GM12878 (cell line): ENCODE data around the gene UBE2I.

ENCODE experiments used
- CREB1 ChIP-seq: IDR thresholded peaks from 2 replicates; pipeline ENCODE4 v1.6.1; 2012; ENCODE audit warnings: low read depth, mild to moderate bottlenecking, inconsistent platforms
- PAX8 ChIP-seq: fragments of 450-650 bp; IDR thresholded peaks from 2 replicates; pipeline ENCODE4 v1.6.1; 2017; ENCODE audit warnings: mild to moderate bottlenecking, moderate library complexity
- RFX5 ChIP-seq: IDR thresholded peaks from 2 replicates; pipeline ENCODE4 v1.6.1; 2011; ENCODE audit warnings: low read depth, low read length, improper control_type of control experiment
- TF ChIP-seq, protein P1 (sequence below): fragments of 450-650 bp; IDR thresholded peaks from 2 replicates; pipeline ENCODE4 v1.6.1; 2016; ENCODE audit warnings: mild to moderate bottlenecking

DNA sequence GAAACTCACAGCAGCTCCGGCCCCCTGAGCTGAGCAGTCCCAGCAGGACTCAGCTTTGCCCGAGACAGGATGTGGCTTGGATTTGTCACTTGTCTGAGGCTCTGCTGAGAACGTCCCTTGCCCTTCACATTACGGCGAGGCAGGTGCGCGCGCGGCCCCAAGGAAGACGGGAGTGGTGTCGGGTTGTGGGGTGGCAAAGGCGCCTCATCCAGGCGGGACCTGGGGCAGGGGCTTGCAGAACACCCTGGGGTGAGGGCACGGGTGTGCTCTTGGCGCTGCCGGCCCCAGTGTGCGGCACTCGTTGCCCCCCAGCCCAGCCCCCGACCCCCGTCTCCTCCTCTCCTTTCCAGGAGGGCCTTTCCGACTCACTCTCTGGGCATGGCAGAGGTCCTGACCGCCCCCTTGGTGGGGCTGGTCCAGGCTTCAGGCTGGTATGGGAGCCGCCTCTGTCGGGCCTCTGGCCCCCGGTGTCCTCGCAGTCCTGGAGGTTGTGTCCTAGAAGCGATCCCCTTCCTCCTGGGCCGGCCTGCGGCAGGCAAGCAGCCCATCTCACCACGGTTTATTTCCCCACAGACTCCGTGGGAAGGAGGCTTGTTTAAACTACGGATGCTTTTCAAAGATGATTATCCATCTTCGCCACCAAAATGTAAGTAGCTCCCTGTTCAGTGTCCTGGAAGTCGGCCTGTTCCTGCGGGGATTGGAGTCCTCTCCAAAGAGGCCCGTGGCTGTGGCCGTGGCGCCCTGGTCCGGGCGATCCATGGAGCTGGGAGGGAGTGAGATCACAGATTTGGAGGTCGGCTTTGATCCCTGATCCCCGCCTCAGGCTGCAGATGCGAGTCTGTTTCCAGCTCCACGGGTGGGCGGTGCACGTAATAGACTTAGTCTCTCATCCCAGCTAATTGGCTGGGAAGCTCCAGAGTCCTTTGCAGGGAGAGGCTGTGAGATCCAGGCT lies 5.9 kb downstream of the UBE2I start:
- TF ChIP-seq CREB1 (no peak), PAX8 (no peak), RFX5 (no peak)
- TF ChIP-seq, protein P1, sequence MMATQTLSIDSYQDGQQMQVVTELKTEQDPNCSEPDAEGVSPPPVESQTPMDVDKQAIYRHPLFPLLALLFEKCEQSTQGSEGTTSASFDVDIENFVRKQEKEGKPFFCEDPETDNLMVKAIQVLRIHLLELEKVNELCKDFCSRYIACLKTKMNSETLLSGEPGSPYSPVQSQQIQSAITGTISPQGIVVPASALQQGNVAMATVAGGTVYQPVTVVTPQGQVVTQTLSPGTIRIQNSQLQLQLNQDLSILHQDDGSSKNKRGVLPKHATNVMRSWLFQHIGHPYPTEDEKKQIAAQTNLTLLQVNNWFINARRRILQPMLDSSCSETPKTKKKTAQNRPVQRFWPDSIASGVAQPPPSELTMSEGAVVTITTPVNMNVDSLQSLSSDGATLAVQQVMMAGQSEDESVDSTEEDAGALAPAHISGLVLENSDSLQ = no peak
